Measurements from ENCODE around the gene UQCRFS1. TPM values are rescaled to one million over a fixed set of nuclear protein-coding genes. Genes with fewer than 3 reads are reported as not detected.

UQCRFS1 gene
- 10 to 100 TPM; 53.7 to 68.8 (median 68.5) TPM for total RNA-seq
- long read RNA-seq, donor 1, transcript UQCRFS1-201 (2 exons, 3,475 nt), result major isoform, 293 of 297 reads
- long read RNA-seq, donor 1, partial matches to known transcripts, result 0 of 297 reads
- long read RNA-seq, donor 1, other reads (novel, unspliced or antisense), result 4 of 297 reads
- long read RNA-seq, donor 2, transcript UQCRFS1-201 (2 exons, 3,475 nt), result major isoform, 431 of 433 reads
- long read RNA-seq, donor 2, partial matches to known transcripts, result 0 of 433 reads
- long read RNA-seq, donor 2, other reads (novel, unspliced or antisense), result 2 of 433 reads

DNA sequence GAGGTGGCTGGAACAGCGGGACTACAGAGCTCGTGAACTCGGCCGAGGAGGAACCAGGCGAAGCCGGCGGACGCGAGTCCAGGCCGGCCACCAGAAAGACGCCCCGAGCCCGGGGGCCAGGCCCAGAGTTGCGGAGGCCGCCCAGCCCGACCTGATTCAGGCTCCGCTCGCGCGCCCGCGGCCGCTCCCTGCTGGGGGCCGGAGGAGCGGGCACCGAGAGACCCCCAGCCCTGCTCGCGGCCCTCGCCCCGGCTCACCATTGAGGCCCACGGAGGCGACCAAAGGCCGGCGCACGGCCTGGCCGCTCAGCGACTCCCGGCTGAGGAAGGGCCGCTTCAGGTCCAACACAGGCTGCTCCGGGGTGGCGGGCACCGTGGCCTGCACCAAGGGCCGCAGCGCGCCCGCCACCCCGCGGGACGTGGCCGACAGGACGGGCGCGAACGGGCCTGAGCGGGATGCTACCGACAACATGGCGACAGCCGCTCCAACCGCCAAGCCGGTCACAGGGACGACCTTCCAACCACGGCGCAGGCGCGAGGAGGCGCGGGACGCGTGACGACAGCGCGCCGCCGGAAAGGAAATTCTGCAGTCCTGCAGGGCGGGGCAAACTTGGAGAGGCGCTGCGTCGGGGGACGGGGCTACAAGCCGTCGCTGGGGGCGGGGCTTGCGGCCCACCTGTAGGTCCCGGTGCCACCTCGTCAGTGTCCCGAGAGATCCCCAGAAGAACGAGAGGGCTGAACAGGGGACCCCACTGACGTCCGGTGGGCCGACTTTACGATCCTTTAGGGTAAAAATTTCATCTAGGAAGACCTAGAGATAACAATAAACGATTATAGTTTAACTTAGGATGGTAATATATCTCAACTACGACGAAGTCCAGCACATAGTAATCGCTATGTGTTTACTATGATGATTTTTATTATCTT, at the start of gene UQCRFS1:
Gene UQCRFS1 (minus strand): TSS at position 504 of the 926 bp plus-strand sequence. CDS start 33 bp downstream, at position 471.
- Histone ChIP-seq H3K4me3 (peak within 1 kb of the TSS; percentile 95), H3K36me3 (ENCODE audit: low read depth) (no peaks in the 10 kb centered on the region), H3K9me3 (no peaks in the 10 kb centered on the region), H3K4me1 (ENCODE audit: low read depth) (peaks cover 23% of the 10 kb centered on the region)
- ATAC-seq (peak; percentile 99), DNase-seq (peak; percentile 94 to 98 (median 97))
- TF ChIP-seq, protein P1, sequence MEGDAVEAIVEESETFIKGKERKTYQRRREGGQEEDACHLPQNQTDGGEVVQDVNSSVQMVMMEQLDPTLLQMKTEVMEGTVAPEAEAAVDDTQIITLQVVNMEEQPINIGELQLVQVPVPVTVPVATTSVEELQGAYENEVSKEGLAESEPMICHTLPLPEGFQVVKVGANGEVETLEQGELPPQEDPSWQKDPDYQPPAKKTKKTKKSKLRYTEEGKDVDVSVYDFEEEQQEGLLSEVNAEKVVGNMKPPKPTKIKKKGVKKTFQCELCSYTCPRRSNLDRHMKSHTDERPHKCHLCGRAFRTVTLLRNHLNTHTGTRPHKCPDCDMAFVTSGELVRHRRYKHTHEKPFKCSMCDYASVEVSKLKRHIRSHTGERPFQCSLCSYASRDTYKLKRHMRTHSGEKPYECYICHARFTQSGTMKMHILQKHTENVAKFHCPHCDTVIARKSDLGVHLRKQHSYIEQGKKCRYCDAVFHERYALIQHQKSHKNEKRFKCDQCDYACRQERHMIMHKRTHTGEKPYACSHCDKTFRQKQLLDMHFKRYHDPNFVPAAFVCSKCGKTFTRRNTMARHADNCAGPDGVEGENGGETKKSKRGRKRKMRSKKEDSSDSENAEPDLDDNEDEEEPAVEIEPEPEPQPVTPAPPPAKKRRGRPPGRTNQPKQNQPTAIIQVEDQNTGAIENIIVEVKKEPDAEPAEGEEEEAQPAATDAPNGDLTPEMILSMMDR (IDR thresholded peaks at IDR 0.05), result no peak
- intact Hi-C loops (cut with DNase I, micrococcal nuclease), result no loop called here

GRCh38 chr19:29262085-29262484, 49.1 kb upstream of the UQCRFS1 start:
- no peak for DNase-seq
- H3K9me3 ChIP-seq, result no peaks in the 10 kb centered on the region
- H3K4me1 ChIP-seq (ENCODE audit: low read depth), result no peaks in the 10 kb centered on the region
- no peaks in the 10 kb centered on the region for H3K36me3 ChIP-seq (ENCODE audit: low read depth)
- intact Hi-C loops (cut with DNase I, micrococcal nuclease), result no loop called here
- ATAC-seq, result no peak
- TF ChIP-seq, protein P1 (IDR thresholded peaks at IDR 0.05), result no peak
- no peak overlapping the region for H3K4me3 ChIP-seq

GRCh38 chr19:29260477-29261317, 47.7 kb upstream of the UQCRFS1 start:
- no peaks in the 10 kb centered on the region for H3K9me3 ChIP-seq
- DNase-seq (peak in 1 of 3 donors; percentile 14), ATAC-seq (no peak)
- no peak overlapping the region for H3K4me3 ChIP-seq
- H3K36me3 ChIP-seq (ENCODE audit: low read depth), result no peaks in the 10 kb centered on the region
- TF ChIP-seq, protein P1 (IDR thresholded peaks at IDR 0.05), result no peak
- intact Hi-C loops (cut with DNase I, micrococcal nuclease), result no loop called here
- no peaks in the 10 kb centered on the region for H3K4me1 ChIP-seq (ENCODE audit: low read depth)

GRCh38 chr19:29259867-29260281, 46.9 kb upstream of the UQCRFS1 start:
- no peak overlapping the region for H3K4me3 ChIP-seq
- DNase-seq (no peak), ATAC-seq (no peak)
- H3K9me3 ChIP-seq, result no peaks in the 10 kb centered on the region
- H3K4me1 ChIP-seq (ENCODE audit: low read depth), result no peaks in the 10 kb centered on the region
- intact Hi-C loops (cut with DNase I, micrococcal nuclease), result no loop called here
- no peaks in the 10 kb centered on the region for H3K36me3 ChIP-seq (ENCODE audit: low read depth)
- TF ChIP-seq, protein P1 (IDR thresholded peaks at IDR 0.05), result no peak

GRCh38 chr19:29259153-29259552, 46.2 kb upstream of the UQCRFS1 start:
- ATAC-seq (no peak), DNase-seq (no peak)
- intact Hi-C loops (cut with DNase I, micrococcal nuclease), result no loop called here
- no peaks in the 10 kb centered on the region for H3K36me3 ChIP-seq (ENCODE audit: low read depth)
- no peaks in the 10 kb centered on the region for H3K9me3 ChIP-seq
- H3K4me1 ChIP-seq (ENCODE audit: low read depth), result no peaks in the 10 kb centered on the region
- TF ChIP-seq, protein P1 (IDR thresholded peaks at IDR 0.05), result no peak
- no peak overlapping the region for H3K4me3 ChIP-seq

Measured in mucosa of descending colon (tissue), 3 donors.